HG03521 (cell line): ENCODE results near the gene APOBEC3C.
A peak's percentile ranks its signal among the peaks of the same experiment; 100 is the strongest.
"Not testable (repeated sequence)": the region's sequence is repeated elsewhere in the genome, so short reads cannot be mapped to it uniquely, and the experiment has no call there.

ENCODE experiments used
- ATAC-seq: cut with Tn5 transposase; IDR thresholded peaks from one replicate; pipeline ENCODE4 v1.9.1; 2021; ENCODE audit warnings: mild to moderate bottlenecking, moderate library complexity; ENCODE audit not compliant: unreplicated experiment

The APOBEC3C gene

GRCh38 chr22:39013942-39014722, at the start of gene APOBEC3C:
TSS of gene APOBEC3C (plus strand) at chr22:39014257. CDS start at chr22:39014363, 106 bp downstream.
- ATAC-seq = peak; percentile 76

DNA sequence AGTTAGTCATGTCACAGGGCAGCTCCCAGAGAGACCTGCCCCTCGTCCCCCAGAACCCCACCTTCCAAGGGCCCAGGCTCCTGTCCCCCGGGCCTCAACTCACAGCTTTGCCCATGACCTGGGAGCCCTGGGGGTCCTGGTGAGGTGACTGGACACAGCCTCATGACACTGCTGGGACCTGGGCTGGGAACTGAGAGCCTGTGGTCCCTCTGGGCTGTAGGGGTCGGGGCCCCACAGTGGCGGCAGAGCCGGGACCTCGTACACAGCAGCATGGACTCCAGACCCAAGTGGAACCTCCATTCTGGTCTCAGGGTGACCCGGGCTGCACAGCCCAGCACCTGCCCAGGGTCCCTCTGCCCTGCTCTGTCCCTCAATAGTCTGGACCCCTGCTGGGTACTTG, 49.8 kb upstream of the APOBEC3C start:
- ATAC-seq = no peak

DNA sequence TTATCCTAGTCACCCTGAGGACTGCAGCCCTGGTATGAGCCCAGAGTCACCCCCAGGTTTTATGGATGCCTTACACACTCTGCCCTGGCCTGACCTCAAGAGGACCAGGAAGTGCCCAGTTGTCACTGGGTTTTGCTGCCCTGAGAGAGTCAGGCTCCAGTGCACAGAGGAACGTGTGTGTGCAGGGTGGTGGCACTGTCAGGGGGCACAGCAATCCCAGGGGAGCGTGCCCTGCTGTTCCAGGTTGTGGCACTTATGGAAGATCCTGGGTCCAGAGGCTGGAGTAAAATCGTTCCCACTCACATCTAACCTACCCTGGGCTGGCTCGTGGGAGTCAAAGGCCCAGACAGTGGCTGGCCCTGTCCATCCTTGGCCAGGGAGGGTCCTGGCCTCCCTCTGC, 49.1 kb upstream of the APOBEC3C start:
- no peak for ATAC-seq

GRCh38 chr22:38965614-38966379, 48.3 kb upstream of the APOBEC3C start:
- ATAC-seq = no peak

DNA sequence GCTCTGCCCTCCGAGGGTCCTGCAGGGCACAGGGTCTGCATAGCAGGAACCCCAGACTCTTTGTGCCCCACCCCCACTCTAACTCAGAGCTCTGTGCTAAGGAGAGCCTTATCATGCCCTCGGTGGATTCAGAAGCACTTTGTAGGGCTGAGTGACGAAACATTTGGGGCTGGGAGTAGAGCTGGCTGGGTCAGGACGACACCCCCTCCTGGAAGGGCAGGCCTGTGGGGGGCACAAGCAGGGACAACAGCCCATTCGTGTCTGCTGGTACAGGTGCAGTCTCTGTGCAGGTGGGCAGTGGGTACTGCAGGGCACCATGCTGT, 47.7 kb upstream of the APOBEC3C start:
- no peak for ATAC-seq

GRCh38 chr22:38966942-38967341, 47.1 kb upstream of the APOBEC3C start:
- ATAC-seq = no peak

GRCh38 chr22:38967451-38968450, 46.3 kb upstream of the APOBEC3C start:
- ATAC-seq = no peak

GRCh38 chr22:38968801-38969200, 45.3 kb upstream of the APOBEC3C start:
- no peak for ATAC-seq

DNA sequence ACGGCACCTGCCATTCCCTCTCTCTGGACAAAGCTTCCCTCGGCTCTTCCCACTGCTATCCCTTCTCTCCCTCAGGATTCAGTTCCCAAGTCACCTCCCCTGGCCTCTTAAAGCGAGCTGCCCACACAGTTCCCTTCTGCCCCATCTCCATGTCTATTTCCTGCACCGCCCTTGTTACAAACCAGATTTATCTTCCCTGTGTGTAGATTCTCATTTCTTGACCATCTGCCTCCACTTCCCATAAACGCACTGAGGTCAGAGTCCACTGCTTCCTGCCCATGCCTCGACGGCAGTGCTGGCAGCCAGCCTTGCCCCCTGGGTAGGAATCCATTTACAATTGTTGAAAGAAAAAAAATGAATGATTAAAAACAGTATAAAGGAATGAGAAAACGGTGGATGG, 43.5 kb upstream of the APOBEC3C start:
- no peak for ATAC-seq

DNA sequence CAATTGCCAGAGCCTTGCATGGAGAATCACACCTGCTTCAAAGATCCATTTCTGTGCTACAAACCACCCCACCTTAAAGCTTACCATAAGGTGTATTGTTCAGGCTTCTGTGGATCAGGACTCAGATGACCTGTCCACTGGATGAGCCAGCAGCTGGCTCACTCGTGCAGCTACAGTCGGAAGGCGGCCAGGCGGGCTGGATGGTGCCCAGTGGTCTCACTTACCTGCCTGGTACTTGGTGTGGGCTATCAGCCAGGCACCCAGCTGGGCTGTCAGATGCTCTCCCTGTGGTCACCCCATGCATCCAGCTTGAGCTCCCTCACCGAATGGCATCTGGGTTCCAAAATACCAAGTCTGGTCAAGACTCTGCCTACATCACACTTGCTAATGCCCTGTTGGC, 42.9 kb upstream of the APOBEC3C start:
- ATAC-seq = no peak

- ATAC-seq = no peak
Observed at GRCh38 chr22:38971791-38972190, 42.3 kb upstream of the APOBEC3C start.

- ATAC-seq = no peak
Observed at GRCh38 chr22:38972558-38972957, 41.5 kb upstream of the APOBEC3C start.

DNA sequence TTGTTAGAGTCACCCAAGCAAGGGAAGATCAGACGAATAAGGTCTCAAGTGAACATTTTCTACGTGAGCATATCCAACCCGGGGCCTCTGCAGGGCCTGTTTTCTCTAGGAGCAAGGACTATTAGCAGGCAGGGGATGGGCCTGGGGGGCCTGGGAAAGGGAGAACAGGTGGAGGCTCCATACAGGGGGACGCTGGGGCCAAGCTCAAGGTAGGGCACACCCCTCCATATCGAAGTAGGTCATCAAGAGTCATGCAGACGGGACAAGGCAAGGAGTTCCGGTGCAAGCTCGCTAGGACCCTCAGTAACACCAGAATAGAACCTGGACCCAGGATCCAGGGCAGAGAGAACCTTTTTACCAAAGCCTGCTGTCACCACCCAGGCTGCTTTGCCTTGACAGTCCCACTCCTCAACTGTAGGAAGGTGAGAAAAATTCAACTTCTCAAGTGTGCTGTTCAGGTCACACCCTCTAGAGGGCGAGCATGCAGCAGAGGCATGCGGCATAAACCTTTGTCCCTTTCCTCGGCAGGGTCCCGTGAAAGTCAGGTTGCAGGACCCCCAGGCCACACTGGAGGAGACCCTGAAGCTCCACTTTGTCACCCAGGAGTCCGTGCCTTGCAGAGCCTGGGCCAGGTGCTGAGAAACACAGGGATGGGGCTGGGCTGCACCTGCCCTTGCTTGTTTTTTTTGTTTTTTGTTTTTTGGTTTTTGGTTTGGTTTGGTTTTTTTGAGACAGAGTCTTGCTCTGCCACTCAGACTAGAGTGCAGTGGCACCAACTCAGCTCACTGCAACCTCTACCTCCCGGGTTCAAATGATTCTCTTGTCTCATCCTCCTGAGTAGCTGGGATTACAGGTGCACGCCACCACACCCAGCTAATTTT, 40.5 kb upstream of the APOBEC3C start:
- ATAC-seq = no peak

- ATAC-seq = no peak
Observed at GRCh38 chr22:38974170-38974825, 39.8 kb upstream of the APOBEC3C start.

- no peak for ATAC-seq
Observed at GRCh38 chr22:38974826-38975175, 39.3 kb upstream of the APOBEC3C start.

DNA sequence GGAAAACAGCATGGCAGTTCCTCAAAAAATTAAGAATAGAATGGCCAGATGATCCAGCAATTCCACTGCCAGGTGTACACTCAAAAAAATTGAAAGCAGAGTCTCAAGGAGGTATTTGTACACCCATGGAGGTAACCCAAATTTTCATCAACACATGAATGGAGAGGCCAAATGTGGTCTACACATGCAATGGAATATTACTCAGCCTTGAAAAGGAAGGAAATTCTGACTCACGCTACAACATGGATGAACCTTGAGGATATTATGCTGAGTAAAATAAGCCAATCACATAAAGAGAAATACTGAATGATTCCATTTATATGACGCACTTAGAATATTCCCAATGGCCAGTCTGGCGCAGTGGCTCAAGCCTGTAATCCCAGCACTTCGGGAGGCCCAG, 36.8 kb upstream of the APOBEC3C start:
- ATAC-seq = not testable (repeated sequence)

DNA sequence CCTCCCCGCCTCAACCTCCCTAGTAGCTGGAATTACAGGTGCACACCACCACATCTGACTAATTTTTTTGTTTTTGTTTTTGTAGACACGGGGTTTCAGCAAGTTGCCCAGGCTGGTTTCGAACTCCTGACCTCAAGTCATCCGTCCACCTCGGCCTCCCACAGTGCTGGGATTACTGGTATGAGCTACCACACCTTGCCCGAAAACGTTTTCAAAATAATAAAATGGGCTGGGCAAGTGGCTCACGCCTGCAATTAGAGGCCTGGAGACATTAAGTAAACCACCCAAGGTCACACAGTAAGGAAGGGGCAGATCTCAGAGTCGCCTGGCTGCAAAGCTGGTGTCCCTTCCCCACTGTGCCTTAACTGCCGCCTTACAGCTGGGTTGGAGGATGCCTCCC, 33.5 kb upstream of the APOBEC3C start:
- not testable (repeated sequence) for ATAC-seq

DNA sequence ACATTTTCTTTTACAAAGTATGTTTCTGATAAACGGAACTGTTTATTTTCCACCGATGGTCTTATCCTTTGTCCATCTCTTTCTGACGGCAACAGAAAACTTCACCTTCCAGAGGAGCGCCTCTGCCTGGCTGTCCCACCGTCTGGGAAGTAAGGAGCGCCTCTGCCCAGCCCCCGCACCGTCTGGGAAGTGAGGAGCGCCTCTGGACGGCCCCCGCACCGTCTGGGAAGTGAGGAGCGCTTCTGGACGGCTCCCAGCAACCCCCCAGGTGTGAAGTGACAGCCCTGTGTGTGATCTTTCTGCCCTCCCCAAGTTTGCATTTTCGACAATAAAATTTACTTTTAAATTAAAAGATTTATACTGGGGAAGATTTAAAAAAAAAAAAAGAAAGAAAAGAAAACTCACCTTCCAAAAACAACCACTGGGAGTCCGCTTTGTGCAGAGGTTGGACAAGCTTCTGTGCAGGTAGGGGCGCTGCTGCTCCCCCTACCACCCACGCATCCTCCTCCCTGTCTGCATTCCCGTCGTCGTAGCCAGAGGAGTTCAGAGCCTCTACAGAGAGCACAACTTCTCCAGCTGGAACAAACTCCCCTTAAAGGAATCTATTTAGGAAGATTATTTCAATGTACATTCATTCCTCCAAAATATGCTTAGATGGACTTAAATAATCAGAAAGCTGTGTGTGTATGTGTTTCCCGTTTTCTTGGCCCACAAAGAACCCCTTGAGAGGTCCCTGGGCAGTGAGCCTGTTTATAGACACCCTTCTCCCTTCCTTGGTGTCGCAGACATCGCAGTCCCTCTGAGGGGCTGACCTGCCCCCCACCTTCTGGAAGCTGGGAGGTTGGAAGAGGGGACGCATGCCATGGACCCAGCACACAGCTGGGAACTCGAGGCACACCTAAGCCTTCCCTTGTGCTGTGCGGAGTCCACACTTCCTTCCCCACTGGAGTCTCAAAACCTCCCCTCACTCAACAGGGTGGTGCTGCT, 32.8 kb upstream of the APOBEC3C start:
- no peak for ATAC-seq
